ENCODE data around the gene PLA2G2E. TPM values are rescaled to one million over a fixed set of nuclear protein-coding genes. Genes with fewer than 3 reads are reported as not detected.

PLA2G2E gene
- total RNA-seq, 1 donor from 2014 or later, result not detected

DNA sequence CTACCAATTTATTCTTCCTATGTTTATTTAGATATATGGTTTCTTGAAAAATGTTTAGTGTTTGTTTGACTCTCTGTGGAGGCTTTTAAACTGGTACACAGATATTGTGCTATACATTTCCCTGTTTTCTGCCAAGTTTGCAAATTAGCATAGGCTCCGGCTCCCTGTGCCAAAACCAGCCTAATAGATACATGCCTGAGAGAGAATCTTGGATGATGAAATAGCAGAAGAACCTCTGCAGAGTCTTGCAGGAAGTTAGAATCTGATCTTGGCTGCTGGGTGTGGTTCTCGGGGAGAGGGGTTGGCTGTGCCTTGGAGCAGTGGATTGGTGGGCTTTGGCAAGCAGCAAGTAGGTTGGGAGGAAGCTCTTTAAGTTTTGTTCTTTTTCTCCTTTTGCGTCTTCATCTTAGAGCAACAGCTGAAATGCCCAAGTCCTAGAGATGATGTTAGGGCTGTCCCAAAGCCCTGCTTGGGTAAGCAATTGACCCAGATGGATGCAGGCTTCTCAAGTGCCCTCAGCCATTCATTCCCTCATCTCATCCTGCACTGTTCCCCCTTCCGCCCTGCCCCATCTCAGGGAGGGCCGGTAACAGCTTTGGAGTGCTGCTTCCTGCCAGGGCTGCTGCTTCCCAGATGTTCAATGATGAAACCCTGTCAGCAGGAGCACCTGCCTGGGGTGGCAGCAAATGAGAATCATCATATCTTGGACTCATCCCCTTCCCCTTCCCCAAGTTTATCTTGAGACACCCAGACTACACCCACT, 46.7 kb upstream of the PLA2G2E start:
- Histone ChIP-seq H3K4me3 (ENCODE audit: insufficient read depth, low read depth, low read length) (no peak overlapping the region), H3K9me3 (ENCODE audit: insufficient read depth, low read depth, low read length) (no peaks in the 10 kb centered on the region), H3K27me3 (ENCODE audit: insufficient read depth, low read length) (peaks cover 9% of the 10 kb centered on the region), H3K27ac (ENCODE audit: low read depth, low read length) (no peak overlapping the region), H3K4me1 (ENCODE audit: insufficient read depth, low read length) (no peaks in the 10 kb centered on the region), H3K4me2 (ENCODE audit: low read length) (no peak overlapping the region), H2AFZ (ENCODE audit: low read depth, low read length) (no peak overlapping the region), H3K36me3 (ENCODE audit: insufficient read depth, low read length) (no peaks in the 10 kb centered on the region), H3K79me2 (ENCODE audit: insufficient read depth, low read length) (no peaks in the 10 kb centered on the region), H4K20me1 (ENCODE audit: insufficient read depth, low read length) (no peaks in the 10 kb centered on the region), H3K9ac (ENCODE audit: low read length) (no peak overlapping the region)
- H3K36me3 Mint-ChIP-seq (ENCODE audit: low read depth, unreplicated experiment), result no peaks in the 10 kb centered on the region
- peaks cover 14% of the 10 kb centered on the region for H3K27me3 Mint-ChIP-seq (ENCODE audit: low read depth, unreplicated experiment)
- H3K27ac Mint-ChIP-seq (ENCODE audit: unreplicated experiment), result no peak overlapping the region
- FAIRE-seq (no peak), DNase-seq (ENCODE audit: low read depth) (no peak)
- no peaks in the 10 kb centered on the region for H3K9me3 Mint-ChIP-seq (ENCODE audit: unreplicated experiment)
- no peak overlapping the region for H3K4me3 Mint-ChIP-seq (ENCODE audit: unreplicated experiment)
- no peaks in the 10 kb centered on the region for H3K4me1 Mint-ChIP-seq (ENCODE audit: low read depth, unreplicated experiment)
- no peak for TF ChIP-seq EZH2 (IDR thresholded peaks at IDR 0.05; ENCODE audit: insufficient read depth, low read length)
- no peak for TF ChIP-seq CTCF (IDR thresholded peaks at IDR 0.05; ENCODE audit: insufficient read depth, low read depth, low read length)

DNA sequence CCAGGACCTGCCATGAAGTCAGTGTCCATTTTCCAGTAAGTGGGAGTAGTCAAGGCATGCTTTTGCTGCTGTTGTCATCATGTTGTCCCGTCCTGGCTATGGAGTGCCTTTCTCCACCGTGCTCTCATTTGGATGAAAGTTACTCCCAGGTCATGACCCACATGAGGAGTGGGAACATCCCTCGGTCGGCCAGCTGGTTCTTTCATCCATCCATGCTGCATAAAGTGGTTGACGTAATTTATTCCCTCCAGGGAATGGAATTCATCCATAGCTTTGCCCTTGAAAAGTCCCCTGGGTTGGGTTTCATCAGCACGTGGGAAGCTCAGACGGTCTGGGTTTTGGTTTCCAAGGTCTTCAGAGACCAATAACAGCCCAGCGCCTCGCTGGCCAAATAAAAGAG, 44.4 kb upstream of the PLA2G2E start:
- Mint-ChIP-seq H3K9me3 (ENCODE audit: unreplicated experiment) (peaks cover 7% of the 10 kb centered on the region), H3K27ac (ENCODE audit: unreplicated experiment) (no peak overlapping the region), H3K27me3 (ENCODE audit: low read depth, unreplicated experiment) (peaks cover 25% of the 10 kb centered on the region), H3K36me3 (ENCODE audit: low read depth, unreplicated experiment) (no peaks in the 10 kb centered on the region), H3K4me3 (ENCODE audit: unreplicated experiment) (no peak overlapping the region), H3K4me1 (ENCODE audit: low read depth, unreplicated experiment) (no peaks in the 10 kb centered on the region)
- Histone ChIP-seq H3K27ac (ENCODE audit: low read depth, low read length) (no peak overlapping the region), H3K27me3 (ENCODE audit: insufficient read depth, low read length) (peaks cover 13% of the 10 kb centered on the region), H3K9me3 (ENCODE audit: insufficient read depth, low read depth, low read length) (no peaks in the 10 kb centered on the region), H4K20me1 (ENCODE audit: insufficient read depth, low read length) (no peaks in the 10 kb centered on the region), H2AFZ (ENCODE audit: low read depth, low read length) (no peak overlapping the region), H3K4me3 (ENCODE audit: insufficient read depth, low read depth, low read length) (no peak overlapping the region), H3K4me1 (ENCODE audit: insufficient read depth, low read length) (no peaks in the 10 kb centered on the region), H3K36me3 (ENCODE audit: insufficient read depth, low read length) (no peaks in the 10 kb centered on the region), H3K4me2 (ENCODE audit: low read length) (no peak overlapping the region), H3K9ac (ENCODE audit: low read length) (no peak overlapping the region), H3K79me2 (ENCODE audit: insufficient read depth, low read length) (no peaks in the 10 kb centered on the region)
- TF ChIP-seq EZH2 (IDR thresholded peaks at IDR 0.05; ENCODE audit: insufficient read depth, low read length), result no peak
- TF ChIP-seq CTCF (IDR thresholded peaks at IDR 0.05; ENCODE audit: insufficient read depth, low read depth, low read length), result no peak
- DNase-seq (ENCODE audit: low read depth) (no peak), FAIRE-seq (no peak)

DNA sequence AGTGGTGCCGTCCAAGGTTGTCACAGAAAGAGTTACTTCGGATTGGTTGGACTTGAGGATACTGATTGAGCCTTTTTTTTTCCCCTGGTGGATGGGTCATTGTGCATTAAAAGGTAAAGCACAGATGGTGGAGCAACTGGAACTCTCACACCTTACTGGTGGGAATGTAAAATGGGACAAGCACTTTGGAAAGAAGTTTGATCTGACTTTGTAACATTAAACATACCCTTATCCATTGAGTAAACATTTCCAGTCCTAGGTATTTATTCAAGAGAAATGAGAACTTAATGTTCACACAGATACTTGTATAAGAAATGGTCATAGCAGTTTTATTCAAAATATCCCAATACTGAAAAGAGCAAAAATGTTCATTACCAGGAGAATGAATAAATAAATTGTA, 41.1 kb upstream of the PLA2G2E start:
- Mint-ChIP-seq H3K4me3 (ENCODE audit: unreplicated experiment) (no peak overlapping the region), H3K36me3 (ENCODE audit: low read depth, unreplicated experiment) (no peaks in the 10 kb centered on the region), H3K4me1 (ENCODE audit: low read depth, unreplicated experiment) (no peaks in the 10 kb centered on the region), H3K27me3 (ENCODE audit: low read depth, unreplicated experiment) (peaks cover 26% of the 10 kb centered on the region), H3K9me3 (ENCODE audit: unreplicated experiment) (peaks cover 10% of the 10 kb centered on the region), H3K27ac (ENCODE audit: unreplicated experiment) (no peak overlapping the region)
- Histone ChIP-seq H3K9me3 (ENCODE audit: insufficient read depth, low read depth, low read length) (no peaks in the 10 kb centered on the region), H2AFZ (ENCODE audit: low read depth, low read length) (no peak overlapping the region), H3K9ac (ENCODE audit: low read length) (no peak overlapping the region), H3K79me2 (ENCODE audit: insufficient read depth, low read length) (no peaks in the 10 kb centered on the region), H3K4me3 (ENCODE audit: insufficient read depth, low read depth, low read length) (no peak overlapping the region), H3K27me3 (ENCODE audit: insufficient read depth, low read length) (peaks cover 13% of the 10 kb centered on the region), H3K4me2 (ENCODE audit: low read length) (no peak overlapping the region), H4K20me1 (ENCODE audit: insufficient read depth, low read length) (no peaks in the 10 kb centered on the region), H3K4me1 (ENCODE audit: insufficient read depth, low read length) (no peaks in the 10 kb centered on the region), H3K27ac (ENCODE audit: low read depth, low read length) (no peak overlapping the region), H3K36me3 (ENCODE audit: insufficient read depth, low read length) (no peaks in the 10 kb centered on the region)
- no peak for TF ChIP-seq CTCF (IDR thresholded peaks at IDR 0.05; ENCODE audit: insufficient read depth, low read depth, low read length)
- no peak for TF ChIP-seq EZH2 (IDR thresholded peaks at IDR 0.05; ENCODE audit: insufficient read depth, low read length)
- DNase-seq (ENCODE audit: low read depth) (no peak), FAIRE-seq (no peak)
